ENCODE results near the gene SHLD2.
"Not testable (repeated sequence)": the region's sequence is repeated elsewhere in the genome, so short reads cannot be mapped to it uniquely, and the experiment has no call there.

Gene SHLD2

GRCh38 chr10:87083576-87084290 lies 11.3 kb upstream of the SHLD2 start:
- H4K20me1 ChIP-seq (ENCODE audit: insufficient read depth, low read length); H3K9me3 ChIP-seq (replicated peaks; ENCODE audit: insufficient read depth, low read length); H3K4me1 ChIP-seq (ENCODE audit: low read length); H3K36me3 ChIP-seq (replicated peaks; ENCODE audit: insufficient read depth, low read length); H2AFZ ChIP-seq (ENCODE audit: low read length); H3K27me3 ChIP-seq (replicated peaks; ENCODE audit: insufficient read depth, low read length); H3K9me2 ChIP-seq (replicated peaks; ENCODE audit: insufficient read depth, low read length); H3K27ac ChIP-seq (ENCODE audit: low read length); H3K4me2 ChIP-seq (ENCODE audit: low read depth, low read length); H3K4me3 ChIP-seq (ENCODE audit: low read length); DNase-seq; H3F3A ChIP-seq (ENCODE audit: insufficient read depth, low read length); H3K9ac ChIP-seq (ENCODE audit: low read length): not testable (repeated sequence)
- H3K79me2 ChIP-seq (ENCODE audit: low read length), result peaks cover 73% of the 10 kb centered on the region

GRCh38 chr10:87084291-87084782 lies 10.7 kb upstream of the SHLD2 start:
- H2AFZ ChIP-seq (ENCODE audit: low read length); H3K4me1 ChIP-seq (ENCODE audit: low read length); H3K9me2 ChIP-seq (replicated peaks; ENCODE audit: insufficient read depth, low read length); H3K9ac ChIP-seq (ENCODE audit: low read length); H3F3A ChIP-seq (ENCODE audit: insufficient read depth, low read length); H3K27me3 ChIP-seq (replicated peaks; ENCODE audit: insufficient read depth, low read length); DNase-seq; H3K27ac ChIP-seq (ENCODE audit: low read length); H3K9me3 ChIP-seq (replicated peaks; ENCODE audit: insufficient read depth, low read length); H3K4me2 ChIP-seq (ENCODE audit: low read depth, low read length); H3K4me3 ChIP-seq (ENCODE audit: low read length); H3K36me3 ChIP-seq (replicated peaks; ENCODE audit: insufficient read depth, low read length); H4K20me1 ChIP-seq (ENCODE audit: insufficient read depth, low read length): not testable (repeated sequence)
- H3K79me2 ChIP-seq (ENCODE audit: low read length), result peaks cover 76% of the 10 kb centered on the region

- Histone ChIP-seq H3K27me3 (replicated peaks; ENCODE audit: insufficient read depth, low read length) (no peaks in the 10 kb centered on the region), H3K79me2 (ENCODE audit: low read length) (peaks cover 85% of the 10 kb centered on the region)
Measured at GRCh38 chr10:87085537-87085936, 9.5 kb upstream of the SHLD2 start.

GRCh38 chr10:87089746-87090145 lies 5.3 kb upstream of the SHLD2 start:
- H3K4me1 ChIP-seq (ENCODE audit: low read length), result peaks cover 7% of the 10 kb centered on the region; the same call in 1 of the 2 replicates
- no peak overlapping the region for H3K4me3 ChIP-seq (ENCODE audit: low read length)
- H3K4me2 ChIP-seq (ENCODE audit: low read depth, low read length), result no peak overlapping the region
- H3K36me3 ChIP-seq (replicated peaks; ENCODE audit: insufficient read depth, low read length), result no peaks in the 10 kb centered on the region
- H3K27ac ChIP-seq (ENCODE audit: low read length), result no peak overlapping the region
- H3K27me3 ChIP-seq (replicated peaks; ENCODE audit: insufficient read depth, low read length), result no peaks in the 10 kb centered on the region
- peaks cover 10% of the 10 kb centered on the region for H3F3A ChIP-seq (ENCODE audit: insufficient read depth, low read length)
- H3K9me2 ChIP-seq (replicated peaks; ENCODE audit: insufficient read depth, low read length), result no peaks in the 10 kb centered on the region
- H3K9me3 ChIP-seq (replicated peaks; ENCODE audit: insufficient read depth, low read length), result no peaks in the 10 kb centered on the region
- no peak overlapping the region for H2AFZ ChIP-seq (ENCODE audit: low read length)
- TF ChIP-seq EZH2phosphoT487 (IDR thresholded peaks at IDR 0.05; ENCODE audit: low read length) (no peak), CTCF (IDR thresholded peaks at IDR 0.05; ENCODE audit: low read length) (no peak), EZH2 (optimal IDR thresholded peaks at IDR 0.05; ENCODE audit: low read depth, low read length) (no peak)
- no peak overlapping the region for H3K9ac ChIP-seq (ENCODE audit: low read length)
- peaks cover 17% of the 10 kb centered on the region; the same call in 1 of the 2 replicates for H4K20me1 ChIP-seq (ENCODE audit: insufficient read depth, low read length)
- peaks cover 90% of the 10 kb centered on the region for H3K79me2 ChIP-seq (ENCODE audit: low read length)
- DNase-seq, result no peak

More at GRCh38 chr10:87085537-87085936, 9.5 kb upstream of the SHLD2 start:
- TF ChIP-seq EZH2phosphoT487 (IDR thresholded peaks at IDR 0.05; ENCODE audit: low read length) (no peak), CTCF (IDR thresholded peaks at IDR 0.05; ENCODE audit: low read length) (no peak)
- Histone ChIP-seq H2AFZ (ENCODE audit: low read length) (no peak overlapping the region), H3K36me3 (replicated peaks; ENCODE audit: insufficient read depth, low read length) (no peaks in the 10 kb centered on the region), H3K27ac (ENCODE audit: low read length) (no peak overlapping the region), H4K20me1 (ENCODE audit: insufficient read depth, low read length) (peaks cover 10% of the 10 kb centered on the region; the same call in 1 of the 2 replicates), H3K9ac (ENCODE audit: low read length) (no peak overlapping the region), H3F3A (ENCODE audit: insufficient read depth, low read length) (no peaks in the 10 kb centered on the region), H3K4me2 (ENCODE audit: low read depth, low read length) (no peak overlapping the region), H3K9me2 (replicated peaks; ENCODE audit: insufficient read depth, low read length) (no peaks in the 10 kb centered on the region), H3K4me1 (ENCODE audit: low read length) (no peaks in the 10 kb centered on the region), H3K9me3 (replicated peaks; ENCODE audit: insufficient read depth, low read length) (no peaks in the 10 kb centered on the region), H3K4me3 (ENCODE audit: low read length) (no peak overlapping the region)
- DNase-seq, result no peak

Data from MM.1S (cell line).